GM19452 (cell line): ENCODE data around the gene OAF.
A peak's percentile ranks its signal among the peaks of the same experiment; 100 is the strongest.
"Not testable (repeated sequence)": the region's sequence is repeated elsewhere in the genome, so short reads cannot be mapped to it uniquely, and the experiment has no call there.

ENCODE experiments used
- ATAC-seq: cut with Tn5 transposase; IDR thresholded peaks from one replicate; pipeline ENCODE4 v1.9.1; 2021; ENCODE audit not compliant: unreplicated experiment

Gene OAF

GRCh38 chr11:120239713-120240640 lies 29.1 kb downstream of the OAF start, which contains the start of gene POU2F3:
TSS of gene POU2F3 (plus strand) at chr11:120240140. CDS start at chr11:120240344, 204 bp downstream.
- no peak for ATAC-seq

DNA sequence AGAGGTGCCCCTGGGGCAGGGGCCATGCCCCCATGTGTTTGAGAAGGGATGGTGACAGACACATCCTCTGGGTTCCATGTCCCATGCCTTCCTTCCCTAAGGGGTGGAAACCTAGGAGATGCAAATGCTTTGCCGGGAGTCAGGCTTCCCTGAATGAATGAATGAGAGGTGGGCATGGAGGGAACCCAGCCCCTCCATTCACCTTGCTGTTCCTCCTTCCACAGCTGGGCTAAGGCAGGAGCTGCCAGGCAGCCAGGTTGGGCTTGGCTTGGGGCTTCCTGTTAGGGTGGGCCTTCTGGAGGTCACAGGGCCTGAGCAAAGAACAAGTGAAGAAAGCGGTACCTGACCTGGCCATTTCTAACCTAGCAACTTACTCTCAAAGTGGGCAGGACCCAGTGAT lies 30.0 kb downstream of the OAF start:
- ATAC-seq, result no peak

- ATAC-seq, result no peak
Observed at GRCh38 chr11:120241277-120241676, 30.4 kb downstream of the OAF start.

DNA sequence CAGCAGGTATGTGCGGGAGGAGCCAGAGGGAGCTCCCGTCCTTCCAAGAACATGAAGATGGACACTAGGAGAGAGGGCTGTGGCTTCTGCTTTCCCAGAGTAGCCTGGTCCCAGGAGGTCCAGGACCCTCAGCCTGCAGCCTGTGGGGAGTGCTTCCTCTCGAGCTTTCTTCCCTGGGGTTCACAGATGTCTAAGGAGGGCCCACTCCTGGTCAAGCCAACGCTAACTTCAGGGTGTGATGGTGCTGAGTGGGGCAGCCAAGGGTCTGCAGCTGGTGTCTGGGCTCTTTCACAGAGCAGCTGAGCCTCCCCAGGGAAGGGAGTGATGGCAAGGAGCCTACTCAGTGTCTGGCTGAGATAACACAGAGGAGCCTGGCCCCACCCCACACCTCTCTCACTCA lies 32.4 kb downstream of the OAF start:
- no peak for ATAC-seq

DNA sequence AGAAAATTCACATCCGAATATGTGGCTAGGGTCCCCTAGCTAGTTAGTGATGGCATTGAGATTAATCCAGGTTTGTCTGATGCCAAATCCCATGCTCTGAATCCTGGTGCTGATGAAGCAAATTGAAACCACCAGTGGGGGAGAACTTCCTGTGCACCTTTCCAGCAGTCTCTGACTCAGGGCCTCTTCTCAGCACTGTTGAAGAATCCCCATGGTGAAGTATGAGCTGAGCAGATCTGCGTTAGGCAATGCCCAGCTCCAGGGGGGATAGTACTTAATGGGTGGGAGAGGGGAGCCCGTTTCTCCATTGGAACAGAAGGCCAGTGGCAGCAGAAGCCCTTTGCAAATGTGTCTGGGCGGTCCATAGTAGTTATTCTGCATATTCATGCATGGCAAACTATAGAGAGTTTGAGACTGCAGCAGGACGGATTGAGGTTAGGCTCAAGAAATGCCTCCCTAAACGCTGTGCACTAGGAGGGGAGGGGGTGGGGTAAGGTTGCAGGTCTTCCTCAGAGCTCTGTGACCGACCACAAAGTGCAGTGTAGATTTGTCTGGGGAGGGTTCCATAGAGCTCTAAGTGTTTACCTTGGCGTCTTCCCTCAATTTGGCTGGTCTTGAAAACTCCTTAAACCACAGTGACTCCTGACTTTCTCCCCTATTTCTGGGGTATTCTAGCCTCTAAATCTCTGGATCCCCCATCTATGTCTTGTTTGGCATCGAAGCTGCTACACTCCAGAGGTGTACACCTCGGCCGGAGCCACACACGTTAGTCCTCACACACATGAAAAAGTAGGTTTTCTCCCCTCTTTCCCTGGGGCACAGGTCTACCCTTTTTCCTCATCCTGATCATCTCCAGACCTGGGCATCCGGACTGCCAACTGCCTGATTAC lies 33.9 kb downstream of the OAF start:
- ATAC-seq, result no peak

DNA sequence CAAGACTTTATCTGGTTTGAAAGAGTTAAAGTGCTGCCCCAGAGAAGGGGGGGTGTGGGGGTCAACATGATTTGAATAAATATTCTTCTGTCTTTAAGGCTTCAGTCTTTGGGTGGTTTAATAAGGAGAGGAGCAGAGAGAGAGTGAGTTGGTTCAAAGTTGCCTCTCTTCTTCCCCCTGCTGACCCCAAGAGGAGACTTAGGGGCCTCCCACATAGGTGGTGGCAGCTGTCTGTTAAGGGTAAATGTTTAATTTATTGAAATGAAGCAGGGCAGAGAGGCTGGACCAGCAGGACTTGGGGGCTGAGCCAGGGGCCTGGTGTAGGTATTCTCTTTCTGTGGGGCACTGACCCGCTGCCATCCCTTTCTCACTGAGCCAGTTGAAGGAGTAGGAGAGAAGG lies 34.6 kb downstream of the OAF start:
- no peak for ATAC-seq

GRCh38 chr11:120248551-120249278 lies 37.9 kb downstream of the OAF start:
- peak; percentile 84 for ATAC-seq

- ATAC-seq, result no peak
Observed at GRCh38 chr11:120249279-120250262, 38.7 kb downstream of the OAF start.

- not testable (repeated sequence) for ATAC-seq
Observed at GRCh38 chr11:120253377-120253776, 42.5 kb downstream of the OAF start.

- peak; percentile 80 for ATAC-seq
Observed at GRCh38 chr11:120254788-120255518, 44.1 kb downstream of the OAF start.

DNA sequence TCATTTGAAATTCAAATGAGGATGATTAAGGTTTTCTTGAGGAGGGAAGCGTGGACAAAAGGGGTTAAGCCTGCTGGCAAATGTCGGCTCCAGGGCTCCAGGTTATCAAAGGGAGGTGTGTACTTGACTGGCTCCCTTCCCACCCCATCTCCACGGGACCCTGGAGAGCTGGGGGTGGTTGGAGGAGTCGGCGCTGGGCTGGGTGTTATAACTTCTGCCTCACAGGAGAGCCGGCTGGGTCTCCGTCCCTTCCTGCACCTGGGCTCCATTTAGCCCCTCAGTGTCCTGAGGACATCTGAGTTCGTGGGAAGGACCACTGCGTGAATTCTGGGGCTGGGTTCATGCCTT lies 44.7 kb downstream of the OAF start:
- ATAC-seq, result no peak

- no peak for ATAC-seq
Observed at GRCh38 chr11:120256178-120256577, 45.3 kb downstream of the OAF start.

GRCh38 chr11:120256779-120257178 lies 45.9 kb downstream of the OAF start:
- no peak for ATAC-seq

GRCh38 chr11:120257346-120257745 lies 46.5 kb downstream of the OAF start:
- ATAC-seq, result no peak

GRCh38 chr11:120258661-120259060 lies 47.8 kb downstream of the OAF start:
- no peak for ATAC-seq

DNA sequence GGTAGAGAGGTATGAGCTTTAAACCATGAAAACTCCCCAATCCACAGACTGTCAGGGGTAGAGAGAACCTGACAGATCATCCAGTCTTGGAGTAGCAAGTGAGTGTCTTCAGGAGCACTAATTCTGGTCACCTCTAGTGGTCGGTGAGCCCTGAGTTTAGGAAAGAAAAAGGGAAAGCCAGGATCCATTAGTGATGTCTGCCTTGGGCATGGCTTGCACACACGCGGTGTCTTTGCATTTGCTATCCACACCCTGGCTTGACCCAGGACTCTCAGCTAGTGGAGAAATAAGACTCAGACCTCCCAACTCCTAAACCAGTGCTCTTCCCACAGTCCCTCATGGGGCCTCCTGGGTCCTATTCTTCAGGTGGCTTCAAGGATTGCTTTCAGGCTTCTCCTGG lies 48.4 kb downstream of the OAF start:
- ATAC-seq, result no peak

GRCh38 chr11:120259988-120260565 lies 49.2 kb downstream of the OAF start:
- no peak for ATAC-seq

GRCh38 chr11:120260616-120261015 lies 49.8 kb downstream of the OAF start:
- ATAC-seq, result no peak

DNA sequence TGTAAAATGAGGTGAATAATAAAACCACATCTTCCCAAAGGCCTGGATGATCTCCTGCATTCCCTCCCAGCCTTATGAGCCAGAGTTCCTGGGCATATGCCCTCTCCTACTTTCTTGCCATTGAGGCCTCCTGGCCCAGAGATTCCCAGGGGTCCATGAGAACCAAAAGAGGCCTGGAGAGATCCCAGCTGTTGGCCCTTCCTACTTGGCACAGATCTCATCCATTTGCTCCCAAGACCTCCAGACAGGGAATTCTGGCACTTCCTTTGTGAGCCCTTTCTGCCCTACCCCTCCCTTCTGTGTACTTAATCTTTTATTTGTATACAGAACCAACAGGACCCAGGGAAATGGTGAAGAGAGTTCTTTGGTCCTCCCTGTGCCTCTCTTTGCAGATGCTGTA lies 50.5 kb downstream of the OAF start:
- no peak for ATAC-seq
